PC-3 (cell line): Measurements from ENCODE around the gene MLN. TPM values are rescaled to one million over a fixed set of nuclear protein-coding genes. Genes with fewer than 3 reads are reported as not detected.

Experiments
- ATAC-seq: fragments of 200-7000 bp; cut with Tn5 transposase; 2 replicates; pipeline ENCODE4 v1.9.1; 2020; ENCODE audit warnings: mild to moderate bottlenecking, moderate library complexity
- BruUV-seq: library from RNA; stranded (reverse); fragments of 400-500 nt; replicated peaks from 2 replicates; lab custom pipeline; 2021; lab: Mats Ljungman, UMichigan
- CTCF ChIA-PET: fragments of 300-600 bp; sonication (Branson Sonifier 250); formaldehyde crosslinking; loops from one replicate; lab custom pipeline; 2022; ENCODE audit warnings: antibody characterized with exemption; lab: Charles Lee
- POLR2A ChIA-PET: fragments of 300-600 bp; sonication (Branson Sonifier 250); formaldehyde crosslinking; loops from one replicate; lab custom pipeline; 2022; ENCODE audit warnings: antibody characterized with exemption; ENCODE audit not compliant: unreplicated experiment; lab: Charles Lee
- DNase-seq: peaks from one replicate; pipeline ENCODE4 v3.0.0-alpha.2; 2015
- H2AFZ ChIP-seq: fragments of 300-600 bp; sonication (generic); 2 replicates; pipeline ENCODE4 v1.6.0; 2016; ENCODE audit warnings: antibody characterized with exemption, low read length
- H3F3A ChIP-seq: fragments of 300-600 bp; sonication (generic); one replicate; pipeline ENCODE4 v1.6.0; 2017; ENCODE audit warnings: antibody characterized with exemption, low read length, control low read depth, mild to moderate bottlenecking; ENCODE audit not compliant: unreplicated experiment
- H3K27ac ChIP-seq: fragments of 300-600 bp; sonication (generic); 2 replicates; pipeline ENCODE4 v1.5.1; 2016; ENCODE audit warnings: mild to moderate bottlenecking, low read length
- H3K27me3 ChIP-seq: fragments of 300-600 bp; sonication (generic); 2 replicates; pipeline ENCODE4 v1.6.1; 2016; ENCODE audit warnings: low read length, mixed read lengths
- H3K36me3 ChIP-seq: fragments of 300-600 bp; sonication (generic); 2 replicates; pipeline ENCODE4 v1.6.1; 2016; ENCODE audit warnings: low read depth, mixed run types, low read length, mixed read lengths
- H3K4me1 ChIP-seq: fragments of 300-600 bp; sonication (generic); 2 replicates; pipeline ENCODE4 v1.5.1; 2016; ENCODE audit warnings: low read length; ENCODE audit not compliant: insufficient read depth
- H3K4me2 ChIP-seq: fragments of 300-600 bp; sonication (generic); 2 replicates; pipeline ENCODE4 v1.6.0; 2016; ENCODE audit warnings: low read length
- H3K4me3 ChIP-seq: fragments of 300-600 bp; sonication (generic); 2 replicates; pipeline ENCODE4 v1.5.1; 2016; ENCODE audit warnings: mild to moderate bottlenecking, low read length, mixed read lengths
- H3K79me2 ChIP-seq: fragments of 300-600 bp; sonication (generic); 2 replicates; pipeline ENCODE4 v1.6.1; 2017; ENCODE audit warnings: low read length, mixed read lengths
- H3K9ac ChIP-seq: fragments of 300-600 bp; sonication (generic); 2 replicates; pipeline ENCODE4 v1.6.0; 2016; ENCODE audit warnings: mild to moderate bottlenecking, low read length
- H3K9me2 ChIP-seq: fragments of 300-600 bp; sonication (generic); replicated peaks from 2 replicates; pipeline ENCODE4 v1.6.1; 2016; ENCODE audit warnings: mixed run types, low read length, mixed read lengths
- H3K9me3 ChIP-seq: fragments of 300-600 bp; sonication (generic); 2 replicates; pipeline ENCODE4 v1.6.1; 2016; ENCODE audit warnings: low read length, mixed read lengths
- H4K20me1 ChIP-seq: fragments of 300-600 bp; sonication (generic); 2 replicates; pipeline ENCODE4 v1.6.1; 2016; ENCODE audit warnings: low read length, mixed read lengths
- CTCF ChIP-seq: fragments of 300-600 bp; sonication (generic); conservative IDR thresholded peaks from 2 replicates; pipeline ENCODE4 v1.5.1; 2017; ENCODE audit warnings: antibody characterized with exemption, low read depth, mild to moderate bottlenecking, low read length
- EZH2 ChIP-seq: fragments of 300-600 bp; sonication (generic); IDR thresholded peaks from one replicate; pipeline ENCODE4 v1.6.1; 2017; ENCODE audit warnings: antibody characterized with exemption, mild to moderate bottlenecking, low read length; ENCODE audit not compliant: unreplicated experiment
- EZH2phosphoT487 ChIP-seq: fragments of 300-600 bp; sonication (generic); IDR thresholded peaks from 2 replicates; pipeline ENCODE4 v1.6.1; 2018; ENCODE audit warnings: mild to moderate bottlenecking, antibody characterized with exemption, low read length, borderline replicate concordance
- intact Hi-C: fragments of 100-400 bp; cut with micrococcal nuclease; formaldehyde crosslinking; loops from 2 replicates; pipeline ENCODE4 v1.9.0; 2023
- total RNA-seq: library from RNA; depleted of rRNA; stranded (reverse); fragments of >200 nt; gene quantifications from 2 replicates; pipeline ENCODE4 v1.2.3, GENCODE V29; 2014

The MLN gene
- total RNA-seq, 1 experiment from 2014 or later = not detected

GRCh38 chr6:33827546-33828451 is 24.0 kb upstream of the MLN start:
- Histone ChIP-seq H3K4me1 (no peaks in the 10 kb centered on the region), H3K4me3 (no peak overlapping the region), H3K9ac (no peak overlapping the region), H3F3A (no peaks in the 10 kb centered on the region), H3K27me3 (peaks cover 24% of the 10 kb centered on the region; the same call in 1 of the 2 replicates), H3K27ac (no peak overlapping the region), H3K4me2 (no peak overlapping the region), H3K9me2 (no peaks in the 10 kb centered on the region), H4K20me1 (no peaks in the 10 kb centered on the region), H2AFZ (no peak overlapping the region), H3K36me3 (no peaks in the 10 kb centered on the region), H3K79me2 (no peaks in the 10 kb centered on the region), H3K9me3 (no peaks in the 10 kb centered on the region)
- TF ChIP-seq CTCF = no peak
- TF ChIP-seq EZH2 = no peak
- TF ChIP-seq EZH2phosphoT487 = no peak
- ChIA-PET CTCF (no interaction called here), POLR2A (no interaction called here)
- intact Hi-C loops = no loop called here
- no TSS peak for BruUV-seq
- ATAC-seq (no peak), DNase-seq (peak; percentile 10)

- BruUV-seq = no TSS peak
- Histone ChIP-seq H3K4me1 (no peaks in the 10 kb centered on the region), H3K79me2 (no peaks in the 10 kb centered on the region), H3K4me2 (no peak overlapping the region), H3K9me2 (no peaks in the 10 kb centered on the region), H3K4me3 (no peak overlapping the region), H2AFZ (no peak overlapping the region), H3K27me3 (peaks cover 24% of the 10 kb centered on the region; the same call in 1 of the 2 replicates), H3F3A (no peaks in the 10 kb centered on the region), H3K27ac (no peak overlapping the region), H3K9ac (no peak overlapping the region), H4K20me1 (no peaks in the 10 kb centered on the region), H3K36me3 (no peaks in the 10 kb centered on the region), H3K9me3 (no peaks in the 10 kb centered on the region)
- DNase-seq (no peak), ATAC-seq (peak; percentile 60)
- POLR2A ChIA-PET = no interaction called here
- CTCF ChIA-PET = interaction anchor here (0.6 kb wide), 1 partner anchor 14 kb away, joined by 3 read pairs; no protein-coding TSS in a partner anchor
- intact Hi-C loops = no loop called here
- TF ChIP-seq CTCF = peak; percentile 22; the same call in 1 of the 2 replicates
- TF ChIP-seq EZH2phosphoT487 = no peak
- TF ChIP-seq EZH2 = no peak
Measured at GRCh38 chr6:33826537-33826936, 22.7 kb upstream of the MLN start.
